Measurements from ENCODE around the gene FRMD4B.
A peak's percentile ranks its signal among the peaks of the same experiment; 100 is the strongest.
"Not testable (repeated sequence)": the region's sequence is repeated elsewhere in the genome, so short reads cannot be mapped to it uniquely, and the experiment has no call there.

Gene FRMD4B

DNA sequence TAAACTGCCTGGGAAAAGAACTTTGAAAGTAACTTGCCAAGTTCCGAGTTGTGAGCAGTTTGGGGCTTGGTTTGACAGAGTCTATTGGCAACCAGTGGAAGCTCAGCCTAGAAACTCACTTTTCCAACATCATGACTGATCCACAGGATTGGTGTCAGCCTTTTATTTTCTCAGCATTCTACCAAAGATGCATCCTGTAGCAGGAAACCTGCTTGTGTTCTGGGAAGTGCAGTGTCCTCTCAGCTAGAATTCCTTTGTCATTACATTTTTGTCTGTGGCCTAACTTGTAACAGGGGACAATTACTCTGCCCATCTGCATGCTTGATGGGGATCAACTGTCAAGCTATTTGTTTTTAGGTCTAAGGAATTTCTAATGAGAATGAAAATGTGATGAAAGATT is 146.8 kb downstream of the FRMD4B start:
- DNase-seq, result no peak

DNA sequence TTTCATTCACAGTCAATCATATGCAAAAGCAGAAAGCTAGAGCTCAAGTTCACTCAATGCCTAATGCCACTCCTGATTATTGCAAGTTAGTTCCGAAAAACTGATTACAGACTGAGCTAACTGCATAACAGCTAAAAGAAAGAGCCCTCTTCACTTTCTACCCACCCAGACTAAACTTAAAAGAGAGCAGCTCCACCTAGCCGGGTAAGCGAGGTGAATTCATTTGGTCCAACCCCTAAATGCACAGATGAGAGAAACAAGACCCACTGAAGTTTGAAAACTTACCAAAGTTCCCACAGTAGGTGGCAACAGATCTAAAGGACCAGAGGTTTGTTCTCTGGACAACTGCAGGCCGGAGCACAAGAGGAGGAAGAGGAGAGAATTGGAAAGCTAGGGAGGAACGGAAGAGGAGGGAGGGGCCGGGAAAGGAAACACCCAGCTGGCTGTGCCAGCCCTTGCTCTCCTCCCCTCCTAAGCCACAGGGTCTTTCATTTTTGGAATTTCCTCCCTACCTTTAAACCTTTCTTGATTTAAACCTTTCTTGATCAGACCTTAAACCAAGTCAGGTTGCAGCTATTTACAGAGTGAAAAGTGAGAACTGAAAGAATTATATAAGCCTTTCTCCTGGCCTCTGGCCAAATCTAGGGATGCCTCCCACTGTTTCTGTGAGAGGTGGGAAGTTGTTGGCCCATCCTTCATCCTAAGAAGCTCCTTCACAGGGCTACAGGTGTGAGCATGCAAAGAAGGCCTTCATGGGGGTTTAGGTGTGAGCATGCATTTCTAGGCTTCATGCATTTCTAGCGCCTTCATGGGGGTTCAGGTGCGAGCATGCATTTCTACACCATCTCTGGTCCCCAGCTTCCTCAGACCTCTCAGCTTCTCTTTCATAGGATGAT is 148.8 kb downstream of the FRMD4B start:
- peak in 2 of 6 experiments; percentile 3 to 17 for DNase-seq

DNA sequence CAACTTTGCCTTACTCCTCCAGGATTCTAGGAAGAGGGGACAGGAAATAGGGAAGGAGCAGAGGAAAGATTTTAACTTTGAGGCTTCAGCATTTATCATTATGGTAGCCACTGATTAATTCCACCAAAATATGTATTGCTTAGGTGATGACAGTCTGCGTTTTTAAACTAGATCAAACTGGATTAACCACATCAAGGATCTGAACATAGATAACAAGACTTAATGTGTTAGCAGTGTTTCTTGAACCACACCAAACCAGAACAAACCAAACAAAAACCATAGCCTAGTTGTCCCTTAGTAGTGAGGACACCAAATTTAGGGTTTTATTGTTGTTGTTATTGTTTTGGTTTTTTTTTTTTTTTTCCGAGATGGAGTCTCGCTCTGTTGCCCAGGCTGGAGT is 150.0 kb downstream of the FRMD4B start:
- peak in 3 of 6 experiments; percentile 7 to 51 (median 11) for DNase-seq

DNA sequence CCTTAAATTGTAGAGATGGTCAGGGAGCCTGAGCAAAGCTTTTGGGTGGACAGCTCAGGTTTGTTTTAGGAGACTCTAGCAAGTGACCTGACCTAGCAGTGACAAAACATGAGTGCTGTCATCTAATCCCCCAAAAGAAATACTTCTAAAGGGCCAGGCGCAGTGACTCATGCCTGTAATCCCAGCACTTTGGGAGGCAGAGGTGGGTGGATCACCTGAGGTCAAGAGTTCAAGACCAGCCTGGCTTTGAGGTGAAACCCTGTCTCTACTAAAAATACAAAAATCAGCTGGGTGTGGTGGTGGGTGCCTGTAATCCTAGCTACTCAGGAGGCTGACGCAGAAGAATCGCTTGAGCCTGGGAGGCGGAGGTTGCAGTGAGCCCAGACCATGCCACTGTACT is 150.7 kb downstream of the FRMD4B start:
- DNase-seq, result not testable (repeated sequence)

DNA sequence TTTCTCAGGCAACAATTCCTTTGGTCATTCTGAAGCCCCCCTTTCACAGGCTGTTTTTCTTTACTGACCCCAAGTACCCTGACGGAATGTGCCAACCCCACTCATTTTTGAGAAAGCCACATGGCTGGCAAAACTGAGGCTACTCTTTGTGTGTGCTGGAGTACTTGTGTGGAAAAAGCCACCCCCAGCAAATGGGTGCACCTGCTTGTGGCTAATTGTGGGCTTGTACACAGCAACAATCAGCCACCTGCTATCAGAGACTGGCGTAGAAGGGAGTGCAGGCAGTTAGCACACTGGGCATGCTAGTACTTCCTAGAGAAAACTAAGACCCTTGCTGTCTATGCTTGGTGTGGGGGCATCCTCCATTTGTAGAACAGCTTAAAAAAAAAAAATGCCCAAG is 153.4 kb downstream of the FRMD4B start:
- DNase-seq, result no peak

DNA sequence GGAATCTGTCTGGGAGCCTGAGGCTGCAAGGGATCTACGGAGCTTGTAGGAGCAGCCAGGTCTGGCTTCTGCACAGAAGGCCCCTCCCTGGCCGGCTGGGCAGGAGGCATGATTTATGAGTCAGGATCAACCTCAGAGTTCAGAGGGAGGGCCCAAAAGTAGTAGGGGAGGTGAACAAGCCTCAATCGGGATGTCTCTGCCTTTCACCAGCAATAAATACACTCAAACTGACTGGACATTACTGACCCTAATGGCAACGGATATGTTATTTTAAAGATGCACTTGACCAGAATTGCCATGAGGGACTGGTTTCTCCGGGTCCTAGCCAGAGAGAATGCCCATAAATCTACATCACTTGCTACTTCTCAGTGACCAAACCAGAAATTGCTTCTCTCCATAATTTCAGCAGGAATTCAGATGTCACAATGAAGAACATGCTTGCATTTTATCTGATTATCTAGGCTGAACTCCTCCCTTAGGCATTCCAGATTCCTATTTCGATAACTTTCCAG is 153.9 kb downstream of the FRMD4B start:
- no peak for DNase-seq

DNA sequence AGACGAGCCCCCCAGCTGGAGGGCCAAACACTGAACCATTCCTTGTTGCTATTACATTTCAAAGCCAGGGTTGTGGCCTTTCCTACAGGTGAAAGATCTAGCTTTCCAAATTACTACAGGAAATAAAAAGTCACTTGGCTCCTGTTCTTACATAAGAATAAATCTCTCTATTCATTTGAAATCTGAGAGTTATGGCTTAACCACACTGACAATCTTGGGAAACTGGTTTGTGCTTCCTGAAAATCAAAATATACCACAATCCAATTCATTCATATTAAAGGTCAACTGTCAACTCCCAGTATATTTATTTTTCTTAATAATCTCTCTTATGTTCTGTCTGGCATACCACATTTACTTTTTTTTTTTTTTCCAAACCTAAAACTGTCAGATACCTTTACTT is 159.8 kb downstream of the FRMD4B start:
- no peak for DNase-seq

DNA sequence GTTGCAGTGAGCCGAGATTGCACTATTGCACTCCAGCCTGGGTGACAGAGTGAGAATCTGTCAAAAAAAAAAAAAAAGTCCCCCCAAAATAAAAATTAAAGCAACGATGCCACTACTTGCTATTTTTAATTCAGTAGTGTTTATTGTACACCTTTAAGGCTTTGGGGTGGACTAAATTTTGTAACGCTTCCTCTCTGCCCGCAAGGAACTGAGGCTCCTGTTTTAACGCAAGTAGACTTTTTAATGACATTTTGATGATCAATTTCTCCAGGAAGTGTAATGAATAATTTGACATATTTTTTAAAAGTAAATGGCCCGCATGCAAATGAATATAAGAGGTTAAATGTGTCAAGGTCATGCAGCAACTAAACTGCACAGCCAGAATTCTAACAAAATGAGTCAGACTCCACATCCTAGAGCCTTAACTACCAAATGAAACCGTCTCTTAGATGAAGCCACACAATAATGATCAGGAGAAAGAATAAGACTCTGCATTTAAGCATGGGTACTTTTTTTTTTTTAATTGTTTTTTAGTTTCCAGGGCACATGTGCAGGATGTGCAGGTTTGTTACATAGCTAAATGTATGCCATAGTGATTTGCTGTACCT is 166.7 kb downstream of the FRMD4B start:
- DNase-seq, result no peak

DNA sequence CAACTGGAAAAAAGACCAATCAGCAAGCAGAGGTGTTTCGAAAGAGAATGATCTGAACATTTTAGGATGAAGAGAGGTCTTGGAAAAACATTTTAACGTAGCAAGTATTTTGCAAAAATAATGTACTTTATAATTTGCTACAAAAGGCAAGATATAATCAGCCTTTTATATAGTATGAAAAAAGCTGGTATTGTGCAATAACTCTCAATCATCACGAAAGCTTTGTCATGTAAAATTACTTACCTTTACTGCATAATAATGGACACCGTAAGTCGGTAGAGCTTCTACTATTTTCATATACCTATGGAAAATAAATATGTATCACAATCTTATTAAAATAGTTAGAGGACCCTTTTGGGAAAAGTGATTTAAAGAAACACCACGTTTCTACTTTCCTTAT is 167.8 kb downstream of the FRMD4B start:
- DNase-seq, result no peak

DNA sequence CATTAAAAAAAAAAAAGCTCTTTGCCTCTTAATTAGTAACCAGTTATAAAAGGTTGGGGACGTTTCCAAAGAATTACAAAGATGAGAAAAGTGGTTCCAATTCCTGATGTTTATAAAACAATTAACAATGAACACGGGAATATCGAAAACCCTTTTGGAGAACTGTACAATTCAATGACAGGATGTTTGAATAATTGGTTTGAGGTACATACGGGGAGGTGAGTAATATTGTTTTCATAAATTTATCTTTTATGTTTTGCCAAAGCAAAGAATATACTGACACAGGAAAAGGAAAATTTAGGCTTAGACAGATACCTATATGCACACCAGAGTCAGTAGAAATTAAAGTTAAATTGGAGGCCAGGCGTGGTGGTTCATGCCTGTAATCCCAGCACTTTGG is 168.9 kb downstream of the FRMD4B start:
- DNase-seq, result no peak

DNA sequence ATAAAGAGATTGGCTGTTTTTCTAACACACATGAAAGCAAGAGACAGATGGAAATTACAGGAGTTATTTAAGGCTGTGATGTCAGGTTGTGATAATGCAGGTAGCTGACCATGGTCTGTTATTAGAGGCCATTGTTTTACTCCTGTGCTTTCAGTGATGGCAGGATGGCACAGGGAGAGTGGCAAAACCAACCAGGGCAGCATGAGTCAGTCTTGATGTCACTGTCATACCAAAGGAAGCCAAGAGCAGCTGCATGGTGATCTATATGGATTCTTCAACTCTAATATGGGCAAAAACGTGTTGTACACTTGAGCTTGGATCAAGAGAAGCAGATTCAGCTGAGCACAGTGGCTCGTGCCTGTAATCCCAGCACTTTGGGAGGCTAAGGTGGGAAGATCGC is 171.6 kb downstream of the FRMD4B start:
- DNase-seq, result no peak

DNA sequence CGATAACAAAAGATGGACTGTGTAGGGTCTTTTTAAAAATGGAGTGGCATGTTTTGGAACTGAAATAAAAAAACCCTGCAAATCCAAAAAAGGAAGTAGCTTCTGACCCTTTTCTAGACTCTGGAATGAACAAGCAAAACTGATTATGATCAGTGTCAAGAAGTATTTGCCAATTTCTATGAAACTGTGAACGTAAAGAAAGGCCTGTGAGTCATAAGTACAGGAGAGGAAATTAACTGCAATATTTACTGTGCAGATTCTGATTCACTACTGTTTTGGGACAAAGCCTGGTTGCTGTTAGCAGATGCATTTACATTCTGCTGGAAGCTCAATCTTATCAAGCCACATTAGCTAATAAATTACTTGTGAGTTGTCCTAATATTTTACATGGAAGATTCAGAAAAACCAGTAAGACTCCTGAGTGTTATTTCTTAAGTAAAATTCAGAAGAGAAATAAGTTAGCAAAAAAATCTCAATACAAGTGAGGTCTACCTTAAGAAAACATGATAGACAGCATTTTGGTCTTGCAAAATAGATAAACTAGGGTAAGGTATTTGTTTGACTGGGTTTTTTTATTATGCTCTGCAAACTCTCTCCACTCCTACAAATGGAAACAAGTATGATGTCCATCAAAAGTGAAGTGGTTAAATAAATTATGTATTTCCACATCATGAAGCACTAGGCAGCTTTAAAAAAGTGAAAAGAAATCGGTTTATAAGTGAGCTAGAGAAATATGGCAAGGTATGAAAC is 173.3 kb downstream of the FRMD4B start:
- no peak for DNase-seq

DNA sequence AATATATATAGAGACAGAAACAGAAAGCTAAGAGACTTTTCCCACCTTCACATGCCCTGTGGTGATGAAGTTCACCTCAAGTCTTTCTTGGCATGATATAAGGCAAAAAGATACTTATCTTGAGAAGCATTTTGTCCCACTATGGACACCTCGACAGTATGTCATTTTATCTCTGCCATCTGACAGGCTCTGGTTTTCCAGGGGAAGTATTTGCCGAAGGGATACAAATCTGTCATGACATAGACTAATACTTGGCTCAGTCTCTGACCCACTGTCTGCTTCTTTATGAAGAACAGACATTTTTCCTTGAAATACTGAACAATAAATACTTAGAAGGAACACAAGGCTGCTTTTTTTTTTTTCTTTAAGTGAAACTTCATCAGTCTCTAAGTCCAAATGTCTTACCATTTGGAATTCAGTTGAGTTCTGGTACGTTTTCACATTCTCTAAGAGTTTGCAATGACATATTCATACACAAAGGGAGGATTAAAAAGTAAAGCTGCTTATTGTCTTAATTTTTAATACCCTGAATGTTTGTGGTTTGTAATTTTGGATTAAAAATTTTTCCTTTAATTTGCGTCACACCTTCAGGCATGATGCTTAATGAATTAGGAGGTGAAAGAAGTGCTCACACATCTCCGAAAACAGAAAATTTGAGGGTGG is 175.7 kb downstream of the FRMD4B start:
- no peak for DNase-seq

DNA sequence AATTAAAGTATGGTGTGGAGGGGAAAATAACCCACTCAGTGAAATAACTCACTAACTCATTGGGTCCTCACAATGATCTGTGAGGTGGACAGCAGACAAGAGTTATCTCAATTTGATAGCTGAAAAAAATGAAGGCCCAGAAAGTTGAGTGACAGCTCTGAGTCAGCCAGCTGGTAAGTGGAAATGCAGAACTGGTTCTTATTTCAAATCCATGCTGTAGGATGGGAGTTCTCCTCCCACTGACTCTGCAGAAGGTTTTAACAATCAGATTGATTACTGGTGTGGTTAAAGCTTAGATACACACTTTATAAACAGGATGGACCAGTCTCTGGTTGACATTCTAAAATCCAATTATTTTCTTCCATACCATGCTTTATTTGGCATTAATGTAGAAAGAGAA is 176.5 kb downstream of the FRMD4B start:
- no peak for DNase-seq

DNA sequence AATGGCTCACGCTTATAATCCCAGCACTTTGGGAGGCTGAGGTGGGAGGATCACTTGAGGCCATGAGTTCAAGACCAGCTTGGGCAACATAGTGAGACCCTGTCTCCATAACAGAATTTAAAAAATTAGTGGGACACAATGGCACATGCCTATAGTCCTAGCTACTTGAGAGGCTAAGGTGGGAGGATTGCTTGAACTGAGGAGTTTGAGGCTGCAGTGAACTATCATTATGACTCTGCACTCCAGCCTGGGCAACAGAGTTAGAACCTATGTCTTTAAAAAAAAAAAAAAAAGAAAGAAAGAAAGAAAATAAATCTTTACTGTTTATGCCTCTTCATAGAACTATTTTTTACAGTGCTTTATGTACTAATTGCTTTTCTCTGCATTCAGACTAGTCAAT is 178.9 kb downstream of the FRMD4B start:
- no peak for DNase-seq

DNA sequence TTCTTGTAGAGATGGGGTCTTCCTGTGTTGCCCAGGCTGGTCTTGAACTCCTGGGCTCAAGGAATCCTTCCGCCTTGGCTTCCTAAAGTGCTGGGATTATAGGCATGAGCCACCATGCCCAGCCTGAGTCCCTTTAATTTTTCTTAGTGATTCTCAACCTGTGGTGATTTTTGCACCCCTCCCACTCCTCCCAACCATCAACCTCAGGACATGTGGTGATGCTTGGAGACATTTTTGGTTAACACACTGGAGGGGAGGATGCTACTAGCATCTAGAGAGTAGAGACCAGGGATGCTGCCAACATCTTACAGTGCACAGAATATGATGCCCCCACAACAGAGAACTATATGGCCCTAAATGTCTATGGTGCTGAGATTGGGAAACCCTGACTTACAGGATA is 180.5 kb downstream of the FRMD4B start:
- no peak for DNase-seq

DNA sequence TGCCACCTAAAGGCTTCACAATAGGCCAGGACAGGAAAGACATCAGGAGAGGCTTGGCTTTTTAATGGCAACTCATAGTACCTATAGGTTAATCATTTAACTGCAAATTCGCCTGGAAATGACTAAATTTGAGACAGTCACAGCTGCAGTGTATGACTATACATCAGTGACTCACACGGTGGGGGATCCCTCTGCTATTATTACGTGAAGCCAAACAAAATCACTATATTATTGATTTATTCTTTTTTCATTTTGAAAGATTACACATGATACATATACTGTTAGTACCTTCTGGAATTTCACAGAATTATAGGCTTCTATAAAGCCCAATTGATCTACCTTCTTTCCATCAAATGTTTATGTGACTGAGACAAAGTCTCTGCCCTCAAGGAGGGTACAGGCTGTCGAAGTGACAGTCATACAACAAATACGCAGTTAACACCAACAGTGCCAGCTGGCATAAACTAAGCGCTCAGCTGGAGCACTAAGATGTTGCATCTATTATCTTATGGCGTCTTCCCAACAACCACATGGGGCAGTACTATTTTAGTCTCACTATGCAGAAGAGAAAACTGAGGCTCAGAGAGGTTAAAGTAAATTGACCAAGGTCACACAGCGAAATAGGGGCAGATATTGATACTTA is 181.5 kb downstream of the FRMD4B start:
- DNase-seq, result no peak

DNA sequence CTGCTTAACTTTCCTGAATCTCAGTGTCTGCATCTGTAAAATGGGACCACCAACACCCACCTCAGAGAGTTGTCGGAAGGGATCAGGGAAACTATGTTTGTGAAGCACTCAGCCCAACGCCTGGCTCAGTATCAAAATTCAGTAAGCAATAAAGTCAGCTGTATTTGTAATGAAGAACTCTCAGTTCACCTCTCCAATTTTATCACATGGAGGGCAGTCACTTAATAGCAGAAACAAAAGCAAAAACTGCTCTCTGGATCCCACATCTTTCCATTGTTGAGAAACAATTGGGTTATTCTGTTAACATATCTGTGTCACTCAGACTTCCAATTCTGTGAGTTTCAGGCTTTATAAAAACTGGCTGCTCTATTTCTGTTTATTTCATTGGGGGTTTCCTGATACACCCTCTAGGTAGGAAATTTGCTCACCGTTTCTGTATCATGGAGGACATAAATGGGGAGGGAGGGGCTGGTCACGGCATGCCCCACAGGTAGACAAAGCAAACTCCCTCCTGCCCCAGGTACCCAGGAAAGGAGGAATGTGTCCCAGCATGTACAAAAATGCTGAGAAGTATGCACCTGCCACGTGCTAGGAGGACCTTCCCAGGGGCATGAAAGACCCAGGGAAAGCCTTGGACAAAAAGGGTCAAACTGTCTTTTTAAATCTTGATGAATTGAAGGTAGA is 182.1 kb downstream of the FRMD4B start:
- no peak for DNase-seq

DNA sequence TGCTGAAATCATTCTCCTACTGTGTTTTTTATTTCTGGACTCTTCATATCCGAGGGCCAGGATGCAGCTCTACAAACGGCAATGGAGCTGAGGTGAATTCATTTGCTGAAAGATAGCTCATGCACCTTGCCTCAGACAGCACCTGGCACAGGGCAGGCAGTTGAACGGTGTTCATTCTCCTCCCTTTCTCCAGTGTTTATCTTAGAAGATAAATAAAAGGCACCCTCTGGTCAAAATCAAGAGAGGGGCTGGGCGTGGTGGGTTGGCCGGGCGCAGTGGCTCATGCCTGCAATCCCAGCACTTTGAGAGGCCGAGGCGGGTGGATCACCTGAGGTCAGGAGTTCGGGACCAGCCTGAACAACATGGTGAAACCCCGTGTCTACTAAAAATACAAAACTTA is 184.2 kb downstream of the FRMD4B start:
- DNase-seq, result no peak

DNA sequence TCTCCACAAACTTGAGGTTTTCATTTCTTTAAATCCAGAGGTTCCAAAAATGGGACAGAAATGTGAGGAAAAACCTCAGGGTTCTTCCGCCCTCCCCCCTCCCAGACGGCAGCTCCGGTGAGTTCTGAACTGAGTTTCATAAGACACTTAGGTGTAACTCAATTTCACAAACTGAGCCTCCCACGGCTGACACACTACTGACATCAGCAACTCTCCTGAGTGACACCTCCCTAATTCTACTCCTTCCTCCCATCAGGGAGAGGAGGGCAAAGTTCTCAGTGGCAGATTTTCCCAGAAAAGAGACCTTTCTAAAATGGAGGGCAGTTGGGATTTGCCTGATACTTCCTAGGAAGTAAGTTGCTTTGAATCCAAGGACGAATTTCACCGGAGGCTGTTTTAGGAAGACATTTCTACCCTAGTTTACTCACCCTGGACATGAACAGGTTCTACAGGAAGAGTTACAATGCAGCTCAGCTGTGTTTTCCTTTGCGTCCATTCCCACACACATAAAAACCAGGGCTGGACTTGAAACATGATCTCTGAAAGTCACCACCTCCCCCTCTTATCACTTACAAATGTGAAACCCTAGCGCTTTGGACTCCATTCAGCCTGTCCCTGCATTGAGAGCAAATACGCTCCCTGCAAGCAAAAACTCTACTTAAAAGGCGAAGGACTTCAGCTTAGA is 185.4 kb downstream of the FRMD4B start:
- DNase-seq, result no peak

DNA sequence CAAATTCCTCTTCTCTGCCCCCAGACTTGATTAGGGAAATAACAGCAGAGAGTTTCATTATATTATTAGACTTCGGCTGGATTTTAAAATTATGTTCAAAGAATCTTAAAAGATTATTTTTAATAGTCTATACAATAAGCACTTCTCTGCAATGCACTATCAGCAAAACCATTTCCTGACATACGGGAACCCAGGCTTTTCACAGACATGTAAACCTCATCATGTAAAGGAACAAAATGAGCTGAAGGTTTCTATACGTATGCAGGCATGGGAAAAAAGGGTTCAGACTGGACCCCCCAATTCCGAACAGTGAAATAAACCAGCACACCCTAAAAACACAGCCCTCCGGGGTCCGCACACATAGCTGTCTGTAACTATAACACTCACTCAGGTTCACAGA is 185.9 kb downstream of the FRMD4B start:
- DNase-seq, result peak in 2 of 6 experiments; percentile 9 to 23

Data from stimulated activated naive CD4-positive, alpha-beta T cell (primary cell).